ENCODE data around the gene TSHZ2. TPM values are rescaled to one million over a fixed set of nuclear protein-coding genes. Genes with fewer than 3 reads are reported as not detected.
A peak's percentile ranks its signal among the peaks of the same experiment; 100 is the strongest.

The TSHZ2 gene
- total and polyA plus RNA-seq, 9 of the 15 experiments (the other 6 are each of a cell fraction or from before 2014, with no cell fraction given) = 0.03 to 0.20 (median 0.05) TPM; not detected in 4

DNA sequence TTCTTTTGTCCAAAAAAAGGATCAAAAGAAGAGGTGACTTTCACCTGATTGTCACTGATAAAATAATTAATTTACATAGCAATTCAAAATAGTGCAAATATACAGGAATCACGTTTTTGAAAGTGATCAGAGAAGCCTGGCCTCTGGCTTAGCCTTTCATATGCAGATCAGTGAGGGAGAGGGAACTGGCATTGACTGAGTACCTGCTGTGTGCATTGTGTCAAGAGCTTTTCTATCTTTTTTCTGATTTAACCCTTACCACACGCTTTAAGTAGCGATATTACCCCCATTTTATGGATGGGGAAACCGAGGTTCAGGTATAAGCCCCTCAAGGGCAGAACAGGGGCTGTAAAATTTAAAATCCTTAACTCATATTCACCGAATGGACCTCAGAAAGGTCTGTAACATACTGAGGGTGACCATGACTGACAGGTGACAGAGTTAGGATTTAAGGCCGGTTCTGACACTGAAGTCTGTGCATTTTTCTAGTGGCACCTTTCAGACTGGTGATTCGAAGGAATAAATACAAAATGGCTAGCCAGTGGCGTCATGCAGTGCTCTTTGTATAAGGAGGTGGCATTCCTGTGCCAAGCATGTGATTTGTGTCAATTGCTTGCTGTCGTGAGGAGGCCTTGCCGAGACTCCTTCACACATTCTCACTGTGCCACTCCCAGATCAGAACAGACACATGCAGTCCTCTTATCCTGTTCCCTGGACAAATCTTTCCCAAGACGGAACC, 310.2 kb downstream of the TSHZ2 start:
- no peak for DNase-seq (ENCODE audit: extremely low read depth in 1 of 4, low spot score in 3 of 4)
- POLR2A ChIA-PET = interaction anchor here (1.0 kb wide), 1 partner anchor 25 kb away, joined by 3 read pairs; no protein-coding TSS in a partner anchor
- H3K27ac ChIP-seq (ENCODE audit: extremely low read depth, low read depth, low read length) = no peak overlapping the region
- no peak for ATAC-seq
- BruUV-seq (replicated peaks) = no TSS peak
- CTCF ChIA-PET (ENCODE audit: low intra/inter-chr PET ratio) = no interaction called here
- H3K9me1 ChIP-seq (ENCODE audit: control insufficient read depth, insufficient read depth, low read length) = no peaks in the 10 kb centered on the region
- H3K27me3 ChIP-seq (ENCODE audit: control insufficient read depth in 2 of 2, insufficient read depth in 2 of 2, low read length in 2 of 2) = peaks cover 16 to 17% of the 10 kb centered on the region in 2 experiments
- H3K4me3 ChIP-seq = no peak overlapping the region
- H4K20me1 ChIP-seq (replicated peaks; ENCODE audit: control insufficient read depth, insufficient read depth, low read length) = no peaks in the 10 kb centered on the region
- no peaks in the 10 kb centered on the region for H3K36me3 ChIP-seq (ENCODE audit: control insufficient read depth, insufficient read depth, low read length)
- TF ChIP-seq TOE1 (IDR thresholded peaks at IDR 0.05; ENCODE audit: borderline replicate concordance) (no peak), TOE1 (CRISPR knock-in tag; IDR thresholded peaks at IDR 0.05; ENCODE audit: borderline replicate concordance, low read depth) (no peak), RBM25 (IDR thresholded peaks at IDR 0.05; ENCODE audit: low read depth, low read length, severe bottlenecking) (peak; percentile 28)
- no peaks in the 10 kb centered on the region for H3K4me1 ChIP-seq (replicated peaks in 1 of 2; ENCODE audit: control insufficient read depth in 2 of 2, insufficient read depth in 2 of 2, low read length in 2 of 2)
- 1% methylated on average over 11 of the region's 11 CpGs for whole genome bisulfite sequencing (ENCODE audit: insufficient coverage, low coverage, missing lambda C conversion rate)
- H3K9ac ChIP-seq (ENCODE audit: insufficient read depth in 1 of 2, low read depth in 2 of 2, low read length in 2 of 2) = no peak overlapping the region
- no peaks in the 10 kb centered on the region for H3K79me2 ChIP-seq (ENCODE audit: control insufficient read depth, insufficient read depth, low read length)
- no peak overlapping the region for H2AFZ ChIP-seq (ENCODE audit: low read depth, low read length)
- H3K9me3 ChIP-seq (replicated peaks; ENCODE audit: control insufficient read depth, insufficient read depth, low read depth, low read length) = no peaks in the 10 kb centered on the region
- in situ Hi-C loops (cut with MboI) = no loop called here
- no peak for FAIRE-seq
- no peak overlapping the region for H3K4me2 ChIP-seq (ENCODE audit: insufficient read depth, low read length)
- intact Hi-C loops (cut with micrococcal nuclease) = no loop called here

DNA sequence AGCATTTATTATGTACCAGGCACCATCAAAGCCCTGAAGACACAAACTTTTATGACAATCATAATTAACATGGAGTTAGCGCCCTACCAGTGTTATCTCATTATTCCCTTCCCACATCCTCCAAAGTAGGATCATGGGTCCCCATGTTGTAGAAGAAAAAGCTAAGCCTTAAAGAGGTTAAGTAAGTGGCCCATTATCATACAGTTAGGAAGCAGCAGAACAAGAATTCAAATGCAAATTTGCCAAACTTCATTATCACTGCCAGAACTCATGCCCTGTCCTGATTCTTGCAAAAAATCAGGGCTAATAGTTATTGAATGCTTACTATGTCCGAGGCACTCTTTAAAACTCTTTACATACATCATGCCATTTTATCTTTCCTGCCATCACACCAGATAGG, 310.9 kb downstream of the TSHZ2 start:
- 0% methylated on average over 2 of the region's 2 CpGs for WGBS (ENCODE audit: insufficient coverage, low coverage, missing lambda C conversion rate)
- Histone ChIP-seq H3K4me1 (replicated peaks in 1 of 2; ENCODE audit: control insufficient read depth in 2 of 2, insufficient read depth in 2 of 2, low read length in 2 of 2) (no peaks in the 10 kb centered on the region), H3K4me2 (ENCODE audit: insufficient read depth, low read length) (no peak overlapping the region), H3K4me3 (no peak overlapping the region), H3K27me3 (ENCODE audit: control insufficient read depth in 2 of 2, insufficient read depth in 2 of 2, low read length in 2 of 2) (peaks cover 16 to 17% of the 10 kb centered on the region in 2 experiments), H3K27ac (ENCODE audit: extremely low read depth, low read depth, low read length) (no peak overlapping the region), H4K20me1 (replicated peaks; ENCODE audit: control insufficient read depth, insufficient read depth, low read length) (no peaks in the 10 kb centered on the region), H3K36me3 (ENCODE audit: control insufficient read depth, insufficient read depth, low read length) (no peaks in the 10 kb centered on the region), H3K9me3 (replicated peaks; ENCODE audit: control insufficient read depth, insufficient read depth, low read depth, low read length) (no peaks in the 10 kb centered on the region), H2AFZ (ENCODE audit: low read depth, low read length) (no peak overlapping the region), H3K9ac (ENCODE audit: insufficient read depth in 1 of 2, low read depth in 2 of 2, low read length in 2 of 2) (no peak overlapping the region), H3K9me1 (ENCODE audit: control insufficient read depth, insufficient read depth, low read length) (no peaks in the 10 kb centered on the region), H3K79me2 (ENCODE audit: control insufficient read depth, insufficient read depth, low read length) (no peaks in the 10 kb centered on the region)
- FAIRE-seq (no peak), ATAC-seq (no peak), DNase-seq (ENCODE audit: extremely low read depth in 1 of 4, low spot score in 3 of 4) (no peak)
- in situ Hi-C loops (cut with MboI) (no loop called here), intact Hi-C loops (cut with micrococcal nuclease) (no loop called here)
- POLR2A ChIA-PET = interaction anchor here (1.0 kb wide), 1 partner anchor 26 kb away, joined by 3 read pairs; no protein-coding TSS in a partner anchor
- BruUV-seq (replicated peaks) = no TSS peak
- CTCF ChIA-PET (ENCODE audit: low intra/inter-chr PET ratio) = no interaction called here
- TF ChIP-seq RBFOX2 (IDR thresholded peaks at IDR 0.05; ENCODE audit: low read depth, low read length) (no peak), CSDE1 (IDR thresholded peaks at IDR 0.05) (no peak), SNIP1 (IDR thresholded peaks at IDR 0.05; ENCODE audit: low read depth) (no peak), KAT8 (IDR thresholded peaks at IDR 0.05; ENCODE audit: low read depth) (no peak), ZKSCAN8 (CRISPR knock-in tag; IDR thresholded peaks at IDR 0.05) (no peak), RUNX1 (IDR thresholded peaks at IDR 0.05; ENCODE audit: low read depth) (no peak), MYC (IDR thresholded peaks at IDR 0.05; ENCODE audit: low read depth, low read length) (no peak), MYC (CRISPR knock-in tag; IDR thresholded peaks at IDR 0.05; ENCODE audit: borderline replicate concordance, low read depth) (no peak)
- TF ChIP-seq, protein P1, sequence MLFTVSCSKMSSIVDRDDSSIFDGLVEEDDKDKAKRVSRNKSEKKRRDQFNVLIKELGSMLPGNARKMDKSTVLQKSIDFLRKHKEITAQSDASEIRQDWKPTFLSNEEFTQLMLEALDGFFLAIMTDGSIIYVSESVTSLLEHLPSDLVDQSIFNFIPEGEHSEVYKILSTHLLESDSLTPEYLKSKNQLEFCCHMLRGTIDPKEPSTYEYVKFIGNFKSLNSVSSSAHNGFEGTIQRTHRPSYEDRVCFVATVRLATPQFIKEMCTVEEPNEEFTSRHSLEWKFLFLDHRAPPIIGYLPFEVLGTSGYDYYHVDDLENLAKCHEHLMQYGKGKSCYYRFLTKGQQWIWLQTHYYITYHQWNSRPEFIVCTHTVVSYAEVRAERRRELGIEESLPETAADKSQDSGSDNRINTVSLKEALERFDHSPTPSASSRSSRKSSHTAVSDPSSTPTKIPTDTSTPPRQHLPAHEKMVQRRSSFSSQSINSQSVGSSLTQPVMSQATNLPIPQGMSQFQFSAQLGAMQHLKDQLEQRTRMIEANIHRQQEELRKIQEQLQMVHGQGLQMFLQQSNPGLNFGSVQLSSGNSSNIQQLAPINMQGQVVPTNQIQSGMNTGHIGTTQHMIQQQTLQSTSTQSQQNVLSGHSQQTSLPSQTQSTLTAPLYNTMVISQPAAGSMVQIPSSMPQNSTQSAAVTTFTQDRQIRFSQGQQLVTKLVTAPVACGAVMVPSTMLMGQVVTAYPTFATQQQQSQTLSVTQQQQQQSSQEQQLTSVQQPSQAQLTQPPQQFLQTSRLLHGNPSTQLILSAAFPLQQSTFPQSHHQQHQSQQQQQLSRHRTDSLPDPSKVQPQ (CRISPR knock-in tag; IDR thresholded peaks at IDR 0.05; ENCODE audit: borderline replicate concordance) = no peak
